AG09309 (cell line): ENCODE measurements around the gene NAXE.
A peak's percentile ranks its signal among the peaks of the same experiment; 100 is the strongest.
"Not testable (repeated sequence)": the region's sequence is repeated elsewhere in the genome, so short reads cannot be mapped to it uniquely, and the experiment has no call there.

Experiments
- DNase-seq: peaks from one replicate; pipeline ENCODE4 v3.0.0-alpha.2; 2010; ENCODE audit warnings: low read depth
- H3K4me3 ChIP-seq: 2 replicates; pipeline ENCODE4 v1.5.1; 2011; ENCODE audit warnings: mild to moderate bottlenecking, low read depth, low read length, moderate library complexity; ENCODE audit not compliant: control insufficient read depth
- TF ChIP-seq, protein P1 (sequence below): IDR thresholded peaks from 2 replicates; pipeline ENCODE4 v1.5.1; 2011; ENCODE audit warnings: mild to moderate bottlenecking, low read depth, low read length, inconsistent platforms; ENCODE audit not compliant: insufficient read depth, control insufficient read depth; ENCODE audit errors: missing control alignments

Gene NAXE

DNA sequence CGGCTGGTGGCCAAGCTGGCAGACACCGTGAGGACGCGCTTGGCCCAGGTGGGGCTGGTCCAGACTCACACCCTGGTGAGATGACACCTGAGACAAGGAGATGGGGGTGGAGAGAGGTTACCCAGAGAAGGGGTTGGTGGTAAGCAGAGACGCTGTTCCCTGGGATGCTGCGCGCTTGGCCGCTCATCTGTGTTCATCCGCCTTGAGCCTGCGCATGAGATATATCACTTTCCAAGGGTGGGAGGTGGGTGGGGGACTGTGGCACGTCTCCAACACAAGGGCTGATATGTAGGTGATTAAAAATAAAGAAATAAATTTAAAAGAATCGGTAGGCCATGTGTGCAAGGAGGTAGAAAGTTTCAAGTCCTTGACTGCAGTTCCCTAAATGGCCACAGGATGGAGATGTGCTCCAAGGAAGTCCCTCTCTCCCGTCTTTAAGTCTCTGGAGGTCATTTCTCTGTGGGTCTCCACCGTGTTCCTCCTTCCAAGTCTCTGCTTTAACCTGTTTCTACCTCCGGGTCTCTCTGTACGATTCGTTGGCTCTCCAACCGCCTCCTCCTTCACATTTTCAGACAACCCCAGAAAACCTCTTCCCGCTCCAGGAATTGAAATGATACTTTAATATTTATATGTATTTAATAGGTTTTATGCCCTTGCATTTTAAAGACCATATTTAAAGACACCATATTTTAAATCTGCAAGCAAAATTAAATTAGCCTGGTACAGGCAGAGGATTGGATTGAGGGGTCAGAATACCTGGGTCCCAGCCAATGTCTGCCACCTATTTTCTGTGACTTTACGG lies 7.6 kb upstream of the NAXE start:
- no peak overlapping the region for H3K4me3 ChIP-seq
- TF ChIP-seq, protein P1, sequence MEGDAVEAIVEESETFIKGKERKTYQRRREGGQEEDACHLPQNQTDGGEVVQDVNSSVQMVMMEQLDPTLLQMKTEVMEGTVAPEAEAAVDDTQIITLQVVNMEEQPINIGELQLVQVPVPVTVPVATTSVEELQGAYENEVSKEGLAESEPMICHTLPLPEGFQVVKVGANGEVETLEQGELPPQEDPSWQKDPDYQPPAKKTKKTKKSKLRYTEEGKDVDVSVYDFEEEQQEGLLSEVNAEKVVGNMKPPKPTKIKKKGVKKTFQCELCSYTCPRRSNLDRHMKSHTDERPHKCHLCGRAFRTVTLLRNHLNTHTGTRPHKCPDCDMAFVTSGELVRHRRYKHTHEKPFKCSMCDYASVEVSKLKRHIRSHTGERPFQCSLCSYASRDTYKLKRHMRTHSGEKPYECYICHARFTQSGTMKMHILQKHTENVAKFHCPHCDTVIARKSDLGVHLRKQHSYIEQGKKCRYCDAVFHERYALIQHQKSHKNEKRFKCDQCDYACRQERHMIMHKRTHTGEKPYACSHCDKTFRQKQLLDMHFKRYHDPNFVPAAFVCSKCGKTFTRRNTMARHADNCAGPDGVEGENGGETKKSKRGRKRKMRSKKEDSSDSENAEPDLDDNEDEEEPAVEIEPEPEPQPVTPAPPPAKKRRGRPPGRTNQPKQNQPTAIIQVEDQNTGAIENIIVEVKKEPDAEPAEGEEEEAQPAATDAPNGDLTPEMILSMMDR: peak; percentile 85
- peak; percentile 54 for DNase-seq

DNA sequence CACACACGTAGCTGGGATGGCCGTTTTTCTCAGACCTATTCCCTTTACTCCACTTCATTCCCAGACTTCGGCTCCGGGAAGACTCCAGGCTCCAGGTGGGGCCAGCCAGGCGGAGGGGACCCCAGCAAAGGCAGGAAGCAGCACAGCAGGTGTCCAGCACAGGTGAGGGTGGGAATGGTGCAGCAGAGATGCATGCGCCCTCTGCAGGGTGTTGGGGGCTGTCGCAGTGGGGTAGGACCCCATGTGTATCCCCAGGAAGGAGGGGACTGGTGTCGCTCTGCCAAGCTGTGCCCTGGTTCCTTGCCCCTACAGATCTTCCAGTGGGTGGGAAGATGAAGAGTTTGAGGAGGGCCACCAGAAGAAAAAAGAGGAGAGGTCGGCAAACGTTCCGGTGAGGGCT lies 6.8 kb upstream of the NAXE start:
- no peak overlapping the region for H3K4me3 ChIP-seq
- TF ChIP-seq, protein P1: no peak
- DNase-seq: no peak

DNA sequence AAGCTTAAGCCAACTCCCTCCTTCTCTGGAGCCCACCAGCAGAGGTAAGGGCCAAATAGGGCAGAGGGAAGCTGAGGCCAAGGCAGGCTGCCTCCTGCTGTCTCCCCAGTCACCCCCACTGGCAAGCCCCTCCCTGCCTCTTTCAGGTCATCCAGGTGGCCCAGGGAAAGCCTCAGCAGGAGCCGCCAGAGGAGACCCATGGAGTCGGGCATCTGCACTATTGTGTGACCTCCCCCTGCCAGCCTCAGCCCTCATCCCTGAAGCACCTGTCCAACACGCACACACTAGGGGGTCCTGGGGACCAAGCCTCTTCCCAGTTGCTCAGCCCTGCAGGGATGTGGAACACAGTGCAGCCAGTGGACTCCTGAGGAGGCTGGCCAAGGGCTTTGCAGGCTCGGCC lies 5.3 kb upstream of the NAXE start:
- TF ChIP-seq, protein P1: no peak
- no peak for DNase-seq
- no peak overlapping the region for H3K4me3 ChIP-seq

DNA sequence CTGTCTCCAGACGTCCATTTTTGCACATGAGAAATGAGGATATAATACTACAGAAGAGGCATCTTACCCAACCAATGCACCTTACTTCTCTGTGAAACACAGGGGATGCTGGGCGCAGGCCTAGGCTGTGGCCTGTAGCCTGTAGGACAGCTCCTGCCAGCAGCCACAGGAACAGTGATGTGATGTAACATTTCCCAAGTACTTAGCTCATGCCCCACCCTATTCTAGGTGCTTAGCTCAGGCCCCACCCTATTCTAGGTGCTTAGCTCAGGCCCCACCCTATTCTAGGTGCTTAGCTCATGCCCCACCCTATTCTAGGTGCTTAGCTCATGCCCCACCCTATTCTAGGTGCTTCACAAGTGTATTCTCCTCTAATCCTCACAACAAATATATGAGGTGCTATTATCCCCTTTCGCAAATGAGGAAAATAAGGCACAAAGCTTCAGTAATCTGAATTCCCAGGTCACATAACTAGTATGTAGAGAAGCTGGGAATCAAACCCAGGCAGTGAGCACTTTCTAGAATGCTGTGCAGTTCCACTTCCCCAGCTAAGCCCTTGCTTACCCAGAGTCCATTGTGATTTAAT lies 4.6 kb upstream of the NAXE start:
- TF ChIP-seq, protein P1: no peak
- no peak overlapping the region for H3K4me3 ChIP-seq
- DNase-seq: no peak

DNA sequence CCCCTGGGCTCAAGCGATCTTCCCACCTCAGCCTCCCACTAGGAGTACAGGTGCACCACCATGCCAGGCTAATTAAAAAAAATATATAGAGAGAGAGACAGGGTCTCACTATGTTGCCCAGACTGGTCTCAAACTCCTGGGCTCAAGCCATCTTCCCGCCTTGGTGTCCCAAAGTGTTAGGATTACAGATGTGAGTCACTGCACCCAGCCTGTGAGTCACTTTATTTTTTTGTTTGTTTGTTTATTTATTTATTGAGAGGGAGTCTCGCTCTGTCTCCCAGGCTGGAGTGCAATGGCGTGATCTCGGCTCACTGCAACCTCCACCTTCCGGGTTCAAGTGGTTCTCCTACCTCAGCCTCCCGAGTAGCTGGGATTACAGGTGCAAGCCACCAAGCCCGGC lies 3.6 kb upstream of the NAXE start:
- not testable (repeated sequence) for DNase-seq, H3K4me3 ChIP-seq

DNA sequence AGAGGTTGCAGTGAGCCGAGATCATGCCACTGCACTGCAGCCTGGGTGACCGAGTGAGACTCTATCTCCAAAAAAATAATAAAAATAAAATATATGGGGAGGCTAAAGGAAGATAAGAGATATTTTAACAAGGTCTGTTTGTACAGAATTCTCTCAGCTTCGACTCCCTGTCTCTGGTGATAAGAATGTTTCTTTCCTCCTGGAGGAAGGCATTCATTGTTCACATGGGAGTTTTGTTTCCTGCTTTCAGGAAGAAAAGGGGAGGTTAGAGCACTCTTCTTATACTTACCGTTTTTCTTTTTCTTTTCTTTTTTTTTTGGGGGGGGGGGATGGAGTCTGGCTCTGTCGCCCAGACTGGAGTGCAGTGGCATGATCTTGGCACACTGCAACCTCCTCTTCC lies 2.0 kb upstream of the NAXE start:
- TF ChIP-seq, protein P1: no peak
- no peak for DNase-seq
- H3K4me3 ChIP-seq: no peak overlapping the region
